Measurements from ENCODE around the gene CEACAM5. TPM values are rescaled to one million over a fixed set of nuclear protein-coding genes. Genes with fewer than 3 reads are reported as not detected.

The CEACAM5 gene
- 13.5 and 13.9 TPM in 2 replicates for total RNA-seq (ENCODE audit: low replicate concordance)
- long read RNA-seq, transcript CEACAM5-201 (10 exons, 2,874 nt), result major isoform, 5 of 12 reads
- long read RNA-seq, partial matches to known transcripts, result 4 of 12 reads
- long read RNA-seq, other reads (novel, unspliced or antisense), result 2 of 12 reads

DNA sequence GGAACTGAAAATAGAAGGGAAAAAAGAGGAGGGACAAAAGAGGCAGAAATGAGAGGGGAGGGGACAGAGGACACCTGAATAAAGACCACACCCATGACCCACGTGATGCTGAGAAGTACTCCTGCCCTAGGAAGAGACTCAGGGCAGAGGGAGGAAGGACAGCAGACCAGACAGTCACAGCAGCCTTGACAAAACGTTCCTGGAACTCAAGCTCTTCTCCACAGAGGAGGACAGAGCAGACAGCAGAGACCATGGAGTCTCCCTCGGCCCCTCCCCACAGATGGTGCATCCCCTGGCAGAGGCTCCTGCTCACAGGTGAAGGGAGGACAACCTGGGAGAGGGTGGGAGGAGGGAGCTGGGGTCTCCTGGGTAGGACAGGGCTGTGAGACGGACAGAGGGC, at the start of gene CEACAM5:
CEACAM5 (plus strand) TSS at position 146 of the 400 bp plus-strand sequence; CDS start at position 252, 106 bp downstream.
- Mint-ChIP-seq H3K4me1 (ENCODE audit: unreplicated experiment) (no peaks in the 10 kb centered on the region), H3K4me3 (no peak within 1 kb of the TSS), H3K27ac (no peak within 1 kb of the TSS), H3K9me3 (no peaks in the 10 kb centered on the region), H3K36me3 (no peaks in the 10 kb centered on the region), H3K27me3 (no peaks in the 10 kb centered on the region)
- peak; percentile 13 for DNase-seq (ENCODE audit: extremely low spot score, unreplicated experiment)
- TF ChIP-seq, protein P1, sequence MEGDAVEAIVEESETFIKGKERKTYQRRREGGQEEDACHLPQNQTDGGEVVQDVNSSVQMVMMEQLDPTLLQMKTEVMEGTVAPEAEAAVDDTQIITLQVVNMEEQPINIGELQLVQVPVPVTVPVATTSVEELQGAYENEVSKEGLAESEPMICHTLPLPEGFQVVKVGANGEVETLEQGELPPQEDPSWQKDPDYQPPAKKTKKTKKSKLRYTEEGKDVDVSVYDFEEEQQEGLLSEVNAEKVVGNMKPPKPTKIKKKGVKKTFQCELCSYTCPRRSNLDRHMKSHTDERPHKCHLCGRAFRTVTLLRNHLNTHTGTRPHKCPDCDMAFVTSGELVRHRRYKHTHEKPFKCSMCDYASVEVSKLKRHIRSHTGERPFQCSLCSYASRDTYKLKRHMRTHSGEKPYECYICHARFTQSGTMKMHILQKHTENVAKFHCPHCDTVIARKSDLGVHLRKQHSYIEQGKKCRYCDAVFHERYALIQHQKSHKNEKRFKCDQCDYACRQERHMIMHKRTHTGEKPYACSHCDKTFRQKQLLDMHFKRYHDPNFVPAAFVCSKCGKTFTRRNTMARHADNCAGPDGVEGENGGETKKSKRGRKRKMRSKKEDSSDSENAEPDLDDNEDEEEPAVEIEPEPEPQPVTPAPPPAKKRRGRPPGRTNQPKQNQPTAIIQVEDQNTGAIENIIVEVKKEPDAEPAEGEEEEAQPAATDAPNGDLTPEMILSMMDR (conservative IDR thresholded peaks at IDR 0.05), result no peak

DNA sequence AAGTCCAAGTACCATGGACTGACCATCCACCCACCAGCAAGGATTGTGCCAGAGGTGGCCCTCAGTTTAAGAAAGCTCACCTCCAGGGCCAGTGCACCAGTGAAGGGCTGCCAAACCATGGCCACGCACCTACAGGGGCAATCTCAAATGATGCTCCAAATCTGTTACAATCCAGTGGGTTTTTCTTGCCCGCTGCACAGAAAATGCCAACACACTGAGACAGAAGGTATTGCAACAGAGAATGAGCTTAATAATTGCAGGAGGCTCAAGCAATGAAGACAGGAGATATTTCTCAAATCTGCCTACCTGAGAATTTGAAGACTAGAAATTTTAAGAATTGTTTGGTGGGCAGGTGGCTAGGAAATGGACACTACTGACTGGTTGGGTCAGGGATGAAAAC, 42.4 kb upstream of the CEACAM5 start:
- Mint-ChIP-seq H3K27ac (no peak overlapping the region), H3K4me3 (no peak overlapping the region), H3K36me3 (no peaks in the 10 kb centered on the region), H3K4me1 (ENCODE audit: unreplicated experiment) (no peaks in the 10 kb centered on the region), H3K9me3 (peaks cover 13% of the 10 kb centered on the region), H3K27me3 (no peaks in the 10 kb centered on the region)
- TF ChIP-seq, protein P1 (conservative IDR thresholded peaks at IDR 0.05), result no peak
- no peak for DNase-seq (ENCODE audit: extremely low spot score, unreplicated experiment)

DNA sequence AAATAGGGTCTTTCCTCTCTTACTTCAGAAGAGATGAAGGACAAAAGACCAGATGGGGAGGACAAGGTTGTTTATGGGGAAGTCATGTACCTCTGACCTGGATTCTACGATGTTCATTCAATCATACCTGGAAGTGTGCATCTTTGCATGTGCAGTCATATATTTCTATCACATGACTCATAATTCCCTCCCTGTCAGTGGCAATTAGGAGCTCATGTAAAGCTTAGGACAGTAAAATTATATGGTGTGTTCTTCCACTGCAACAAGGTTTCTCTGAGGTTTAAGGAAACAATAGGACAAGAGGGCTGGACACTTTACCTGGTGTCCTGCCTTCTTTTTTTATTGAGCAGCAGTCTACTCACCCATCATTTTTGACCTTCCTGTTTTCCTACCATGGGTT, 40.1 kb upstream of the CEACAM5 start:
- Mint-ChIP-seq H3K36me3 (no peaks in the 10 kb centered on the region), H3K4me3 (no peak overlapping the region), H3K27ac (no peak overlapping the region), H3K4me1 (ENCODE audit: unreplicated experiment) (no peaks in the 10 kb centered on the region), H3K9me3 (peaks cover 9% of the 10 kb centered on the region), H3K27me3 (no peaks in the 10 kb centered on the region)
- TF ChIP-seq, protein P1 (conservative IDR thresholded peaks at IDR 0.05), result no peak
- no peak for DNase-seq (ENCODE audit: extremely low spot score, unreplicated experiment)

DNA sequence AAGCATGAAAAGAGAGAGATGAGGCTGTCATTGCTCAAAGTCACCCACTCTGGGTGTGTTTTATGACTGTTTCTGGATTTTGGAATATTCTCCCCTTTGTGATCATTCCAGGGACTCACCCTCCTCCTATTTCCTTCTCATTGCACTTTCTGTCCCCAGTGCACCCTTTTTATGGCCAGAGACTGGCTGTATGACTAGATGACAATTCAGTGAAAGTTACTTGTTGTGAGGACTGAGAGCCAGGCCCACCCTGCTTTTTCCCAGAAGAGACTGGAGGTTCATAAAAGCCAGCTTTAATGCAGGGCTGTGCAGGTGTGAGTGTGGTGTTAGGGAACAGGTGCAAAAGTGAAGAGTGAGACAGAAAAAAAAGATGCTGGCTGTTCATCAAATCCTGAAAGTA, 37.7 kb upstream of the CEACAM5 start:
- Mint-ChIP-seq H3K27ac (no peak overlapping the region), H3K27me3 (no peaks in the 10 kb centered on the region), H3K9me3 (peaks cover 9% of the 10 kb centered on the region), H3K4me3 (no peak overlapping the region), H3K4me1 (ENCODE audit: unreplicated experiment) (no peaks in the 10 kb centered on the region), H3K36me3 (no peaks in the 10 kb centered on the region)
- no peak for DNase-seq (ENCODE audit: extremely low spot score, unreplicated experiment)
- TF ChIP-seq, protein P1 (conservative IDR thresholded peaks at IDR 0.05), result no peak

DNA sequence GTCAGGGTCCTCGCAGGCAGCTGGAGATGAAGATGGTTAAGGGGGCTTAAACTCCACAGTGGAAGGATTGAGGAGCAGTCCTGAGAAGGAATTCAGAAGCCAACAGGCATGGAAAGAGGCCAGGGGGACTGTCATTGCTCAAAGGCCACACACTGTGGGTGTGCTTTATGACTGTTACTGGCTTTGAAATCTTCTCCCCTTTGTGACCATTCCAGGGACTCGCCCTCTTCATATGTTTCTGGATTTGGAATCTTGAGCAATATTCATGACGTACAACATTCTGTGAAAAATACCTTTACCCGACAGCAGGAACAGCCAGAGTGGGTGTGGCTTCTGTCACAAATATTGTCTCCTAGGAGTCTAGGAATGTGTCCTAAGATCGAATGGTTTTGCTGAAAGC, 36.9 kb upstream of the CEACAM5 start:
- Mint-ChIP-seq H3K27me3 (no peaks in the 10 kb centered on the region), H3K9me3 (peaks cover 9% of the 10 kb centered on the region), H3K36me3 (no peaks in the 10 kb centered on the region), H3K4me1 (ENCODE audit: unreplicated experiment) (no peaks in the 10 kb centered on the region), H3K4me3 (no peak overlapping the region), H3K27ac (no peak overlapping the region)
- DNase-seq (ENCODE audit: extremely low spot score, unreplicated experiment), result no peak
- TF ChIP-seq, protein P1 (conservative IDR thresholded peaks at IDR 0.05), result no peak

DNA sequence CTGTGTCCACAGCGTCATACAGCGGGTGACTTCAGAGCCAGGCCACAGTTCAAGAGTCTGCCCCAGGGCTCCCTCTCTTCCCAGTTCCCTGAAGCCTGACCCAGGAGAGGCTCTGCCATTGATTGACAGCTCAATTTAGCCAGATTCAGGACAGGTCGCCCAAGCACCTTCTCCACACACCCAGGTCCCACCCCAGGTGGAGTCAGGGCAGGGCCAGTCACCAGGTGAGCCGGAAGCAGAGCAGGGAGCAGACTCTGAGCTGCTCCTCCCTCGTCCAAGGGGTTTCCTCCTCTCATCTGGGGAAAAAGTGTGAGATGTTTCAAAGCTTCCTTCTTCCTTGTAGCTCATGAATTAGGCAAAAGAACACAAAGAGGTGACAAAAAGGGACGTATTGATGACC, 26.0 kb upstream of the CEACAM5 start:
- no peak overlapping the region for H3K27ac Mint-ChIP-seq
- no peak overlapping the region for H3K4me3 Mint-ChIP-seq
- TF ChIP-seq, protein P1 (conservative IDR thresholded peaks at IDR 0.05), result no peak
- no peaks in the 10 kb centered on the region for H3K4me1 Mint-ChIP-seq (ENCODE audit: unreplicated experiment)
- no peak for DNase-seq (ENCODE audit: extremely low spot score, unreplicated experiment)
- no peaks in the 10 kb centered on the region for H3K9me3 Mint-ChIP-seq
- H3K27me3 Mint-ChIP-seq, result no peaks in the 10 kb centered on the region
- no peaks in the 10 kb centered on the region for H3K36me3 Mint-ChIP-seq
